ELR (cell line): Measurements from ENCODE around the gene GSTP1.

Experiments
- DNase-seq: peaks from one replicate; pipeline ENCODE4 v3.0.0-alpha.2; 2015; ENCODE audit warnings: low read depth

Gene GSTP1

DNA sequence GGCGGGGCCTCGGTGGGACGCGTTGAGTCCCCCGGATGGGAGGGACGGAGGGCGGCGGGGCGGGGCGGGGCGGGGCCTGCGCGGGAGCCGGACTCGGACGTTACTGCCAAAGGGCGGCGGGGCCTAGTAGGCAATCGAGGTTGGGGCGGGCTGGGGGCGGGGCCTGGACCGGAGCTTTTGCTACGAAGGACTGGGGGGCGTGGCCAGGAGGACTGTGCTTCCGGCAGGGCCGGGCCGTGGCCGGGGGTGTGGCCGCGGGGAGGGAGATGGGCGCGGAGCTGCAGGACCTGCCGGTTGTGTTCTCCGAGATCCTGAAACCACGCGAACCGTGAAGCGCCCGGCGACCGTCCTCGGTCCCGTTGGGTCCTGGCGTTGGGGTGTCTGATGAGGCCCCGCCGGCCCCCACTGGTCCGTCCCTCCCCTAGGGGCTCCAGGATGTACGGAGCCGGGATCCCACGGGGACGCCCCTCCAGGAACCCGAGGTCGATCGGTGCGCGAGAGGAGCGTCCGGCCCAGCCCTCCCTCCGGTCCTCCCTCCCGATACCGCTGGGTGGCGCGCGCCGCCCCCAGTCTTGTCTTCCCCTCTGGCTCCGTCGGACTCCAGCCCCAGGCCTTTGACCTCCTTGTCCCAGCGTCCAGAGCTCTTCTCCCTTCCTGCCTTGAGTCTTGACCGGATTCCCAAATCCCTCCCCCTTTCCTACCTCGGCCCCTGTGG, 46.8 kb downstream of the GSTP1 start:
- peak; percentile 98 for DNase-seq

DNA sequence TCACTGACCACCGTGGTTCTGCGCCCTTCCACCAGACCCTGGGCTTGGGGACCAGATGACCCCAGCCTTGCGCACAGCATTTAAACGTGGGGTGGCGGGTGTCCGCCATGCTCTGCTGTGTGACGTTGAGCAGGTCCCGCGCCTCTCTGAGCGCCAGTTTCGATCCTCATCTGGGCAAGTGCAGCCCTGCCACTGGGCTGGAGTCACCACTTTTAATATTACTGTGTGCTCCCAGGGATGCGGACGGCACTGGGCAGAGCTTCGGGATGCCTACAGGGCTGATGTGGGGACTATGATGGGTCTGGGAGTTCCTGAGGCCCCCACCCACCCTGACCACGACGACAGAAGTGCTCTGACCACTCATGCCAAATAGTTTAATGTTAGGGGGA, 47.3 kb downstream of the GSTP1 start:
- DNase-seq = no peak

DNA sequence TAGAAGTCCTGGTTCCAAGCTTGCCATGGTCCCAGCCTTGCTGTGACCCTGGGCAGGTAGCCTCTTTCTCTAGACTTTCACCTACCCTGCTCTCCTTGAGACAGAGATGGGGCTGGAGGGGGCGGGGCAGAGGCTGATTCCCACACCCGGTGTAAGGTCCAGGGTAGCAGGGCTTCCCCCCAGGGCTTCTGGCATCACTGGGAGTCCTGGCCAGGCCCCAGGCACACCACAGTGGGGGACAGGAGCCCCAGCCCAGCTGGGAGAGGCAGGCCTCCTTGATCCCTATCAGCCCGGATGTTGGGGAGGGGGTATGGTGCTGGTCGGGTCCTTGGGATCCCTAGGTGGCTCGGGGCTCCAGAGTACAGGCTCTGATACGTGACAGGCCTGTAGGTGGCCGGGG, 47.8 kb downstream of the GSTP1 start:
- DNase-seq = no peak

DNA sequence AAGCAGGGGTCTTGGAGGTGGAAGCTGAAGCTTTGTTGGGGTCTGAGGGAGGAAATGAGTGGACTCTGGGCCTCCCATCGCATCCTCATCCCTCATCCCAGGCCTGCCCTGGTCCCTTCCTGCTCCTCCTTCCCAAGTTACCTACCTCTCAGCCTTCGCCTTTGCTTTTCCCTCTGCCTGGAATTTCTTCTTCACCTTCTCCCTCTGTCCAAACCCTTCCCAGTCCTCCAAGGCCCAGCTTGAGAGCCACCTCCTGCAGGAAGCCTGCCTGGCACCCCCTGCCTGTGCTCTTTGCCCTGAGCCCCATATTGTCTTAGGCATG, 48.2 kb downstream of the GSTP1 start:
- no peak for DNase-seq

DNA sequence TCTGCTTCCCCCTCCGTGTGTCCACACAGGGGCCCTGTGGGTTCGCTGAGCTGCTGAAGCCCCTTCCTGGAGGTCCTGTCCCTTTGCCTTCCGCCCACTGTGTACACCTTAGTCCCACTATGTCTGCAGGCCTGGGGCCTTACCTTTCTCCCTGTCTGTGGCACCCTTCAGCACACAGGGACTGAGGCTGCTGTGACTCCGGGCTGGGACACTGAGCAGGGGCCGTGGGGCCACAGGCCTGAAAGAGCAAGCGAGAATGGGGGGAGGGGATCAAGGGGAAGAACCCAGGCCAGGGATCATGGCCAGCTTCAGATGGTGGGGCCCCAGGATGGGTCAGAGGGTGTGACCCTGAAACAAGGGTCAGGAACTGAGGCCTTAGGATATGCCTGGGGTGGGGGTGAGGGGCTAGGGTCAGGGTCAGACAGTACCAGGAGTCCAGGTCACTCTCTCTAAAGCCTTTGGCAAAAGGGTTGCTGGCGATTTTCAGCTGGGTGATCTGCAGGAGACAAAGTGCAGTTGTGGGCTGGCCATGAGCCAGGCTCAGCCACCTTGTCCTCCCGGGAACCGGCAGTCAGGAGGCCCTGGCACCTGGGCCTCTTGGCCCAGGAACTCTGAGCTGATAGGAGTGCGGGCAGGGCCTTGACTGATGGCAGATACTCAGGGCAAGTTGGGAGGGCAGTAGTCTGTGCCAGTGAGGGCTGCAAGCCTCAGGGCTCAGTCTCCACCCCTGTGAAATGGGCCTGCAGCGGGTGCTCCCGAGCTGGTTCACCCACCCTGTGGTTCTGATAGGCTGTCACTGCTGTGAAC, 48.8 kb downstream of the GSTP1 start:
- DNase-seq = no peak

DNA sequence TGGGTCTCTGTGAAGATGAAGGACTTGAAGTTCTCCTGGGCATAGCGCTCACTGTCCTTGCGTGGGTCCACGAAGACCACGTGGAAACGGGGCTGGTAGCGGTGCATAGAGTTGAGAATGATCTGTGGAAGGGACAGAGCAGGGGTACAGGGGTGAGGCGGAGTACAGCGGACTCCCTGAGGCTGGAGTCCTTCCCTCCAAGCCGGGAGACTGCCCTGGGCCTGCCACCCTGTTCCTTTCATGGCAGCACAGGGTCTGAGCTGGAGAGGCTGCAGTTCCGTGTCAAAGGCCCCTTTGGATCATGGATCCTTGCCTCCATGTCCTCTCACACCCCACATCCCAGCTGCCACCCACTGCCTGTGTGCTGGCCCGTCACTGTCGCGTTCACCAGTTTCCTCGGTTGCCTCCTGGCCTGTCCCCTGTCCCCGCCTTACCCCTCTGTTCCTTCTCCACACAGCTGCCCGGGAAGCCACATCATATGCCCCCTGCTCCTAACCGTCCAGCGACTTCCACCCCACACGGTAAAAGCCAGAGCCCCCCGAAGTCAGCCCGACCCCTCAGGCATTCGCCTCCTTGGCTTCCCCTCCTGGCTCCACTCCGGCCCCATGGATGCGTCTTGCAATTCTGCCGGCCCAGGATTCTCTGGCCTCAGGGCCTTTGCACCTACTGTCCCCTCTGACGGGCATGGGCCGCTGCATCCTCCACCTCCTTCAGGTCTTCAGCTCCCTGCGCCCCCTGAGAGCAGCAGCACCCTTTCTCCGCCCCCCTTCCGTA, 49.6 kb downstream of the GSTP1 start:
- DNase-seq = no peak

DNA sequence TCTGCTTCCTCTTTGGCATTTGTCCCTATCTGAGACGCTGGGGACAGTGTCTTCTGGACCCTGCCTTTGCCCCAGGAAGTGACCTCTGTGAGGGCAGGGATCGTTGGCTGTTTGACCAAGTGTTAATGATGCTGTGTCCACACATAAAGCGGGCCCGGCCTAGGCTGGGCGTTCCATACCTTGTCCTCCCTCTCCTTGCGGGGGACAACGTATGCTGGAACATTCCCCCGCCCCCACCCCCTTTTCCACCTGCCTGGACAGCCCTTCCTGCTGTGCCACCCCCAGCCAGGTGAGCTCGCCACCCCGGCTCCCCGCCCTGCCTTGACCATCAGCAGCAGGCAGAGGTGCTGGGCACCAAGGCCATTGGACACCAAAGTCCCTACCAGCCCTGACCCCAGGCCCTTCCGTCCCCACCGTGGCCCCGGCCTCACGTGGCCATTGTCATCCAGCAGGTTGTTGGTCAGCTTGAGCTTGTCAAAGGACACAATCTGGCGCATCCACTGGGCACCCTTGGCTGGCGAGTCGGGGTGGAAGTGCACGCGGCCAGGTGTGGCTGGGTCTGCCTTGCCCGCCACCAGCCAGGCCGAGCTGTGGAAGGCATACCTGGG, 50.2 kb downstream of the GSTP1 start:
- no peak for DNase-seq

DNA sequence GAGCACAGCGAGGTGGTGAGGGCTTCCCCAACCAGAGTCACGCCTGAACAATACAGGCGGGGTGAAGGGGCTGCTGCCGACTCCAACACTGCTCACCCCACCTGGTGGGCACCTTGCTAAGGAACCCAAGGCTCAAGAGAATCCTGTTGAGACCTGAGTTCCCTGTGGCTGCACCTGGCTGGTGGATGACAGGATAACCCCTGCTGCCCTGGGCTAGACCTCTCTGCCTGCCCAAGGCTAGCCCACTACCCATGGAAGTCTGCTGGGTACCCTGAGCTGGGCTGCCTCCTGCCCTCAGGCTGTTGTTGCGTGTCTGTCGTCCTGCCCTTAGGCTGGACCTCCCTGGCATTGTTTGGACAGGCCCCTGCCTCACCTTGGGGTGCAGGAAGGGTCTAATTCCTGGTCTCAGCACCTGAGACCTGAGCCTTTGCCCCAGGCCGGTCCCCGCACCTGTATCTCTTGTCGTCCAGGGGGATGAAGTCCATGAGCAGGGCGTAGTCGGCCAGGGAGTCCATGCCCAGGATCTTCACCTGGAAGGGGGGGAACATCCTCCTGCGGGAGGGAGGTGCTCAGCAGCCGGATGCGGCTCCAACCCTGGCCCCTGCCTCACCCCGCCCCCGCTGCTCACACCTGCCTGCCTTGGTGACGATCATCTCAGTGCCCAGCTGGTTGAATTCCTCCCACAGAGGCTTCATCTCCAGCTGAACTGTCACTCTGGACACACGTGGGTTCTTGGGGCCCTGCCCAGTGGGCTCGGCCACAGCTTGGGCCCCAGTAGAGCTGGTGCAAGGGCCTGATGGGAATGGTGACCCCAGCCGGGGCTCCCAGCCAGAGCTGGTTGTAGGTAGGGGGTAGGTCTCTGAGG, 51.0 kb downstream of the GSTP1 start:
- no peak for DNase-seq

DNA sequence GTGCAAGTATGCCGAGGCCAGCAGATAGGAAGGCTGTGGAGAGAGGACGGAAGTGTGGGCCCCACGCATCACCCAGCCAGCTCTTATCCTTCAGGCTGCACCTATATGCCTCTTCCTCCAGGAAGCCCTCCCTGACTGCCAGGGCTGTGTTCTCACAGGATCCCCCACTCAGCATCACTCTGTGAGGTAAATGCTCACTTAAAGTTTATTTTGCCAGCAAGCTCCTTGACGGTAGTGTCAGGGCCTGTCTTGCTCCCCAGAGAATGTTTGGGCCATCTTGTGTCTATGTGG, 51.6 kb downstream of the GSTP1 start:
- DNase-seq = no peak
